Cardiac muscle cell (in vitro differentiated cells and primary cell): Measurements from ENCODE around the gene CTNNA3. TPM values are rescaled to one million over a fixed set of nuclear protein-coding genes. Genes with fewer than 3 reads are reported as not detected.
A peak's percentile ranks its signal among the peaks of the same experiment; 100 is the strongest.

Experiments
- DNase-seq, 2 donors: peaks; one replicate each; pipeline versions ENCODE4 v3.0.0 to v3.0.0-alpha.2; 2010 to 2017; ENCODE audit warnings: low read depth in 1 of 2, low spot score in 1 of 2
- H3K27ac ChIP-seq: fragments of 200-600 bp; sonication (generic); 2 replicates; pipeline ENCODE4 v1.5.1; 2016
- H3K27me3 ChIP-seq: fragments of 200-600 bp; sonication (generic); 2 replicates; pipeline ENCODE4 v1.6.0; 2016; ENCODE audit warnings: control low read depth
- H3K36me3 ChIP-seq: fragments of 200-600 bp; sonication (generic); 2 replicates; pipeline ENCODE4 v1.5.1; 2016; ENCODE audit warnings: control low read depth
- H3K4me1 ChIP-seq: fragments of 200-600 bp; sonication (generic); 2 replicates; pipeline ENCODE4 v1.8.1; 2017; ENCODE audit warnings: low read depth, mild to moderate bottlenecking, mixed run types
- H3K4me3 ChIP-seq: fragments of 200-600 bp; sonication (generic); 2 replicates; pipeline ENCODE4 v1.5.1; 2016; ENCODE audit warnings: mild to moderate bottlenecking
- H3K9me3 ChIP-seq: fragments of 200-600 bp; sonication (generic); 2 replicates; pipeline ENCODE4 v1.5.1; 2017; ENCODE audit warnings: low read depth, mild to moderate bottlenecking, control low read depth
- polyA plus RNA-seq: library from polyadenylated mRNA; unstranded; fragments of >200 nt; fragmentation: Nextera tagmentation; extraction: Ambion mirVana; gene quantifications from 2 replicates; pipeline ENCODE4 v1.2.1, GENCODE V29; 2016
- total RNA-seq: library from RNA; depleted of rRNA; stranded (reverse); fragments of >200 nt; gene quantifications from 2 replicates; pipeline ENCODE4 v1.2.3, GENCODE V29; 2016
- TF ChIP-seq, protein P1 (sequence below): IDR thresholded peaks from 2 replicates; pipeline ENCODE4 v1.5.1; 2012; ENCODE audit warnings: low read depth, mild to moderate bottlenecking, low read length

CTNNA3 gene
- total and polyA plus RNA-seq, 2 experiments from 2014 or later: 55.8 to 71.7 TPM

- no peaks in the 10 kb centered on the region for H3K4me1 ChIP-seq
- H3K4me3 ChIP-seq: no peak overlapping the region
- no peak overlapping the region for H3K27ac ChIP-seq
- H3K27me3 ChIP-seq: no peaks in the 10 kb centered on the region
- H3K9me3 ChIP-seq: no peaks in the 10 kb centered on the region
- H3K36me3 ChIP-seq: no peaks in the 10 kb centered on the region
- DNase-seq: no peak
- TF ChIP-seq, protein P1, sequence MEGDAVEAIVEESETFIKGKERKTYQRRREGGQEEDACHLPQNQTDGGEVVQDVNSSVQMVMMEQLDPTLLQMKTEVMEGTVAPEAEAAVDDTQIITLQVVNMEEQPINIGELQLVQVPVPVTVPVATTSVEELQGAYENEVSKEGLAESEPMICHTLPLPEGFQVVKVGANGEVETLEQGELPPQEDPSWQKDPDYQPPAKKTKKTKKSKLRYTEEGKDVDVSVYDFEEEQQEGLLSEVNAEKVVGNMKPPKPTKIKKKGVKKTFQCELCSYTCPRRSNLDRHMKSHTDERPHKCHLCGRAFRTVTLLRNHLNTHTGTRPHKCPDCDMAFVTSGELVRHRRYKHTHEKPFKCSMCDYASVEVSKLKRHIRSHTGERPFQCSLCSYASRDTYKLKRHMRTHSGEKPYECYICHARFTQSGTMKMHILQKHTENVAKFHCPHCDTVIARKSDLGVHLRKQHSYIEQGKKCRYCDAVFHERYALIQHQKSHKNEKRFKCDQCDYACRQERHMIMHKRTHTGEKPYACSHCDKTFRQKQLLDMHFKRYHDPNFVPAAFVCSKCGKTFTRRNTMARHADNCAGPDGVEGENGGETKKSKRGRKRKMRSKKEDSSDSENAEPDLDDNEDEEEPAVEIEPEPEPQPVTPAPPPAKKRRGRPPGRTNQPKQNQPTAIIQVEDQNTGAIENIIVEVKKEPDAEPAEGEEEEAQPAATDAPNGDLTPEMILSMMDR: no peak
Observed at GRCh38 chr10:67011480-67011879, 684.5 kb downstream of the CTNNA3 start.

GRCh38 chr10:67005981-67006380 is 690.0 kb downstream of the CTNNA3 start:
- no peak overlapping the region for H3K27ac ChIP-seq
- H3K4me1 ChIP-seq: peaks cover 7% of the 10 kb centered on the region
- no peaks in the 10 kb centered on the region for H3K36me3 ChIP-seq
- no peak overlapping the region for H3K4me3 ChIP-seq
- TF ChIP-seq, protein P1: no peak
- H3K9me3 ChIP-seq: no peaks in the 10 kb centered on the region
- DNase-seq: peak in 1 of 2 donors; percentile 2
- H3K27me3 ChIP-seq: no peaks in the 10 kb centered on the region

- no peak overlapping the region for H3K27ac ChIP-seq
- DNase-seq: no peak
- no peaks in the 10 kb centered on the region for H3K9me3 ChIP-seq
- no peaks in the 10 kb centered on the region for H3K27me3 ChIP-seq
- H3K4me1 ChIP-seq: peaks cover 7% of the 10 kb centered on the region
- TF ChIP-seq, protein P1: no peak
- no peaks in the 10 kb centered on the region for H3K36me3 ChIP-seq
- no peak overlapping the region for H3K4me3 ChIP-seq
Observed at GRCh38 chr10:67004690-67005089, 691.3 kb downstream of the CTNNA3 start.

- H3K36me3 ChIP-seq: no peaks in the 10 kb centered on the region
- no peak overlapping the region for H3K4me3 ChIP-seq
Observed at GRCh38 chr10:66999762-67000545, 696.0 kb downstream of the CTNNA3 start.

DNA sequence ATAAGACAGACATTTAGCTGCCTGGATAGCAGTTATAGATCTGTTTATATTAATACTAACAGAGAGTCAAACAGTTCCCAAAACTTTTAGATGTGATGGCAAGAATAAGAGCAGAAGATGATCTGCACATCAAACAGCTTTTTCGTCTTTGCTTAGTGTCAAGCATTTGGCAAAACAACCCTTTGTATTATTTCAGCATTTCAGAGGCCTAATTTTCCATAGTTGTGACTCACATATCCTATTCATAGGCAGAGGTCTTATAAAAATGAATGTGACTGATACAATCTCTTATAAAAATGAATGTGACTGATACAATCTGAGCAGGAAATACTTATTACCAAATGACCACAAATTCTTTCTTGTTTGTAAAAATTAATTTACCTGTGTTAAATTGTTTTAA is 699.0 kb downstream of the CTNNA3 start:
- H3K27ac ChIP-seq: no peak overlapping the region
- no peaks in the 10 kb centered on the region for H3K36me3 ChIP-seq
- no peaks in the 10 kb centered on the region for H3K27me3 ChIP-seq
- no peak overlapping the region for H3K4me3 ChIP-seq
- no peaks in the 10 kb centered on the region for H3K4me1 ChIP-seq
- TF ChIP-seq, protein P1: no peak
- no peak for DNase-seq
- no peaks in the 10 kb centered on the region for H3K9me3 ChIP-seq

More at GRCh38 chr10:66999762-67000545, 696.0 kb downstream of the CTNNA3 start:
- DNase-seq: no peak
- Histone ChIP-seq H3K27me3 (no peaks in the 10 kb centered on the region), H3K9me3 (no peaks in the 10 kb centered on the region), H3K27ac (no peak overlapping the region), H3K4me1 (no peaks in the 10 kb centered on the region)
- TF ChIP-seq, protein P1: no peak
